Pancreas (tissue), 10 donors: Measurements from ENCODE around the gene NRIP2. TPM values are rescaled to one million over a fixed set of nuclear protein-coding genes. Genes with fewer than 3 reads are reported as not detected.
A peak's percentile ranks its signal among the peaks of the same experiment; 100 is the strongest.
"Not testable (repeated sequence)": the region's sequence is repeated elsewhere in the genome, so short reads cannot be mapped to it uniquely, and the experiment has no call there.

Experiments used
- ATAC-seq, 4 donors: fragments of 200-7000 bp; cut with Tn5 transposase; one replicate each; pipeline versions ENCODE4 v1.8.0 to v1.9.1; 2020; ENCODE audit warnings: mild to moderate bottlenecking in 4 of 4, moderate library complexity in 4 of 4
- DNase-seq, 6 donors: peaks; one replicate each; pipeline ENCODE4 v3.0.0-alpha.2; 2020
- FAIRE-seq: peaks from 2 replicates; lab custom pipeline; 2012; peaks lifted over from hg19 to GRCh38; lab: Jason Lieb, UNC
- H3K27ac ChIP-seq, 4 donors: fragments of 200-600 bp; sonication (generic); 1 replicate in 3 of 4; 2 replicates in 1 of 4; pipeline versions ENCODE4 v1.5.0 to v1.8.0; 2020
- H3K27me3 ChIP-seq, 4 donors: fragments of 200-600 bp; one replicate each; pipeline ENCODE4 v1.8.0; 2021
- H3K36me3 ChIP-seq, 3 donors: fragments of 200-600 bp; sonication (generic) in 1 of 3; one replicate each; pipeline versions ENCODE4 v1.5.0 to v1.8.0; 2020 to 2021
- H3K4me1 ChIP-seq, 3 donors: fragments of 200-600 bp; one replicate each; pipeline ENCODE4 v1.8.0; 2021
- H3K4me3 ChIP-seq, 4 donors: fragments of 200-600 bp; sonication (generic) in 2 of 4; one replicate each; pipeline versions ENCODE4 v1.5.0 to v1.8.0; 2020 to 2021
- H3K9me3 ChIP-seq, 4 donors: fragments of 200-600 bp; one replicate each; pipeline ENCODE4 v1.8.0; 2021
- CTCF ChIP-seq, 4 donors: fragments of 200-600 bp; sonication (generic) in 3 of 4; IDR thresholded peaks; one replicate each; pipeline versions ENCODE4 v1.5.0 to v1.8.0; 2021; ENCODE audit warnings: antibody characterized with exemption in 4 of 4
- WGBS, 2 donors: extraction: QIAGEN DNeasy Blood & Tissue Kit; methylation state at CpG; one replicate each; pipeline ENCODE4 v1.1.7; 2013; 5-methylcytosine and 5-hydroxymethylcytosine counted together
- intact Hi-C, 3 donors: fragments of 100-400 bp; cut with DNase I; formaldehyde crosslinking; loops; one replicate each; pipeline versions ENCODE4 v1.11.1 to v1.14.2; 2022
- polyA plus RNA-seq, 2 donors: library from polyadenylated mRNA; stranded (reverse); fragments of 200-250 nt; gene quantifications; one replicate each; pipeline ENCODE4 v1.2.3, GENCODE V29; 2013
- total RNA-seq, 6 donors: library from RNA; stranded (reverse); fragmentation: NEBNext Ultra II Directional in 4 of 6; extraction: Animal tissue kit (Norgen Biotek cat#: 25700) in 4 of 6; gene quantifications; one replicate each; pipeline versions ENCODE4 v1.2.1 to v1.2.4, GENCODE V29; 2021 to 2023
- donor health status: healthy with polysubstance abuse.
- donor health status: DM: no; HTN: no; CAD: no; lungs with moderate emphysema.
- donor health status: DM: no; HTN: no; CAD: no.
- donor health status: control.
- donor health status: control.
- donor health status: Bipolar disorder and iron deficiency.
- donor health status: DM: yes; HTN: yes; CAD: no.
- donor health status: DM: no; HTN: no; CAD: no.
- donor health status: DM: no; HTN: no; CAD: no.
- donor health status: DM: yes; HTN: yes; CAD: no.

The NRIP2 gene
- total and polyA plus RNA-seq, 8 donors, result 0.13 to 1.2 (median 0.56) TPM

GRCh38 chr12:2876431-2877046 lies 41.7 kb upstream of the NRIP2 start:
- Histone ChIP-seq H3K36me3 (no peaks in the 10 kb centered on the region), H3K4me1 (peaks cover 0 to 6% (median 0%) of the 10 kb centered on the region in 3 donors), H3K27ac (no peak overlapping the region), H3K9me3 (no peaks in the 10 kb centered on the region), H3K27me3 (no peaks in the 10 kb centered on the region), H3K4me3 (peak overlapping the region; percentile 54 to 93 (median 84))
- DNase-seq (peak in 2 of 6 donors; percentile 17 to 25), ATAC-seq (peak in 3 of 4 donors; percentile 34 to 60 (median 51)), FAIRE-seq (no peak)
- intact Hi-C loops, result no loop called here
- WGBS, 2 donors, result 6 to 8% methylated on average over 38 of the region's 38 CpGs
- no peak for TF ChIP-seq CTCF (IDR thresholded peaks at IDR 0.05)

GRCh38 chr12:2868986-2869632 lies 34.3 kb upstream of the NRIP2 start:
- H3K27ac ChIP-seq, H3K4me3 ChIP-seq, FAIRE-seq, ATAC-seq, intact Hi-C loops, H3K27me3 ChIP-seq, H3K9me3 ChIP-seq, H3K4me1 ChIP-seq, DNase-seq, H3K36me3 ChIP-seq: not testable (repeated sequence)
- 91 to 94% methylated on average over 9 of the region's 9 CpGs for WGBS, 2 donors

- WGBS, 2 donors, result 97% methylated on average over 9 of the region's 9 CpGs
- DNase-seq (no peak), FAIRE-seq (no peak), ATAC-seq (no peak)
- Histone ChIP-seq H3K27me3 (no peaks in the 10 kb centered on the region), H3K27ac (no peak overlapping the region), H3K4me1 (no peaks in the 10 kb centered on the region), H3K36me3 (no peaks in the 10 kb centered on the region), H3K4me3 (no peak overlapping the region), H3K9me3 (no peaks in the 10 kb centered on the region)
- intact Hi-C loops, result no loop called here
- TF ChIP-seq CTCF (IDR thresholded peaks at IDR 0.05), result no peak
These were observed 29.4 kb upstream of the NRIP2 start for GRCh38 chr12:2864198-2864597.

DNA sequence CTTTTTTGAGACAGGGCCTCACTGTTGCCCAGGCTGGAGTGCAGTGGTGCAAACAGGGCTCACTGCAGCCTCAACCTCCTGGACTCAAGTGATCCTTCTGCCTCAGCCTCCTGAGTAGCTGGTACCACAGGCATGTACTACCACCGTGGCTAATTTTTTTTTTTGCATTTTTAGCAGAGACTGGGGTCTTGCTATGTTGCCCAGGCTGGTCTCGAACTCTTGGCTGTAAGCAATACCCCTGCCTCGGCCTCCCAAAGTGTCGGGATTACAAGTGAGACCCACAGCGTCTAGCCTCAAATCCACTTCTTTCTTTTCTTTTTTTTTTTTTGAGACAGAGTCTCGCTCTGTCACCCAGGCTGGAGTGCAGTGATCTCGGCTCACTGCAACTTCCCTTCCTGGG lies 28.6 kb upstream of the NRIP2 start:
- H3K4me1 ChIP-seq, DNase-seq, H3K9me3 ChIP-seq, H3K27me3 ChIP-seq, H3K36me3 ChIP-seq, ATAC-seq, FAIRE-seq, H3K4me3 ChIP-seq, H3K27ac ChIP-seq, intact Hi-C loops: not testable (repeated sequence)
- WGBS, 2 donors, result 96 to 98% methylated on average over 7 of the region's 7 CpGs

DNA sequence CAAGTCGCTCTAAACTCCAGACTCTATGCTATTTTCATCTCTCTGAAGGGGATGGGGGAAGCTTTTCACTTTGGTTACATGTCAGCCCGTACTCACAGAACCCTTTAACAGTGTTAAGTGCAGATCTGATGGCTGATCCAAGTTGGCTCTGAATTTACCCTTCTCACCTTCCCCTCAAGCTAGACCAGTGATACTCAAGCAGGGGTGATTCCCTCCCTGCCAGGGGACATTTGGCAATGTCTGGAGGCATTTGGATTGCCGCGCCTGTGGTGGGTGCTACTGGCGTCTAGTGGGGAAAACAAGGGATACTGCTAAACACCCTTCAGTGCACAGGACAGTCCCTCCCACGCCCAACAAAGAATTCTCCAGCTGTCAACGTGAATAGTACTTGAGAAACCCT lies 28.0 kb upstream of the NRIP2 start:
- FAIRE-seq (no peak), ATAC-seq (no peak), DNase-seq (no peak)
- Histone ChIP-seq H3K27me3 (no peaks in the 10 kb centered on the region), H3K4me3 (no peak overlapping the region), H3K27ac (no peak overlapping the region), H3K4me1 (no peaks in the 10 kb centered on the region), H3K9me3 (no peaks in the 10 kb centered on the region), H3K36me3 (no peaks in the 10 kb centered on the region)
- no peak for TF ChIP-seq CTCF (IDR thresholded peaks at IDR 0.05)
- WGBS, 2 donors, result 90 to 95% methylated on average over 7 of the region's 7 CpGs
- intact Hi-C loops, result no loop called here

DNA sequence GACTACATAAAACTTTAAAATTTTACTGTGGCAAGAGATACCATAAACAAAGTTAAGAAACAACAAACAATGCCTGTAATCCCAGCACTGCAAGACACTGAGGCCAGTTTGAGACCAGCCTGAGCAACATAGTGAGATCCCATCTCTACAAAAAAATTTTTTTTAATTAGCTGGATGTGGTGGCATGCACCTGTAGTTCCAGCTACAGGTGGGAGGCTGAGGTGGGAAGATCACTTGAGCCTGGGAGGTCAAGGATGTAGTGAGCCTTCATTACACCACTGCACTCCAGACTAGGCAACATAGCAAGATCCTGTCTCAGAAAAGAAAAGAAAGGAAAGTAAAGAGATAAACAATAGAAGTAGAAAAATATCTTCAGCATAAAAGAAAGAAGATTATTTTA lies 25.3 kb upstream of the NRIP2 start:
- intact Hi-C loops, result no loop called here
- Histone ChIP-seq H3K4me1 (peaks cover 0 to 3% (median 0%) of the 10 kb centered on the region in 3 donors), H3K9me3 (no peaks in the 10 kb centered on the region), H3K27ac (no peak overlapping the region), H3K4me3 (no peak overlapping the region), H3K27me3 (no peaks in the 10 kb centered on the region), H3K36me3 (no peaks in the 10 kb centered on the region)
- ATAC-seq (no peak), DNase-seq (no peak), FAIRE-seq (no peak)
- TF ChIP-seq CTCF (IDR thresholded peaks at IDR 0.05), result no peak
